WERI-Rb-1 (cell line): ENCODE results near the gene HGFAC.

Experiments
- DNase-seq: peaks from one replicate; pipeline ENCODE4 v3.0.0-alpha.2; 2020
- H3K27ac ChIP-seq: fragments of 250-450 bp; sonication (Bioruptor Pico); 2 replicates; pipeline ENCODE4 v1.5.1; 2020; ENCODE audit warnings: mild to moderate bottlenecking, moderate library complexity
- H3K27me3 ChIP-seq: fragments of 250-450 bp; sonication (Bioruptor Pico); 2 replicates; pipeline ENCODE4 v1.5.1; 2021; ENCODE audit warnings: mild to moderate bottlenecking, low read depth, moderate library complexity; ENCODE audit not compliant: insufficient read depth, severe bottlenecking
- H3K36me3 ChIP-seq: fragments of 250-450 bp; sonication (Bioruptor Pico); 2 replicates; pipeline ENCODE4 v1.5.1; 2020; ENCODE audit warnings: mild to moderate bottlenecking, moderate library complexity
- H3K4me3 ChIP-seq: 2 replicates; pipeline ENCODE4 v1.5.1; 2011; ENCODE audit warnings: low read depth, mild to moderate bottlenecking, control low read depth, low read length
- H3K9me3 ChIP-seq: fragments of 250-450 bp; sonication (Bioruptor Pico); 2 replicates; pipeline ENCODE4 v1.5.1; 2021; ENCODE audit warnings: mild to moderate bottlenecking, moderate library complexity; ENCODE audit not compliant: severe bottlenecking
- TF ChIP-seq, protein P1 (sequence below): IDR thresholded peaks from 2 replicates; pipeline ENCODE4 v1.5.1; 2011; ENCODE audit warnings: low read depth, mild to moderate bottlenecking, control low read depth, inconsistent platforms, low read length

The HGFAC gene

DNA sequence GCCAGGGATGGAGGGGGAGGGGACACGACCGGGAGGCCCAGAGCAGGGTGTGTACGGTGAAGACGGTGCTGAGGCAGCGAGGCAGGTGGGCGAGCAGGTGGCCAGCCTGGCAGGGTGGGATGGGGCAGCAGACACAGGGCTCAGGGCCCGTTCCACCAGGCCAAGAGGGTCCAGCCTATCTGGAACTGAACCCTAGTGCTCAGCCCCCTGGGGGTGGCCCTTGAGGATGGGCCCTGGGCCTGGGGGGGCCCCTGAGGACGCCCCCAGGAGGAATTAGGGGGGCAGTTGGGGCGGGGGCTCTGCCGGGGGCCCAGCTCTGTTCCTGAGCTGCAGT, 3.0 kb upstream of the HGFAC start:
- Histone ChIP-seq H3K27ac (no peak overlapping the region), H3K4me3 (no peak overlapping the region), H3K36me3 (no peaks in the 10 kb centered on the region), H3K27me3 (no peaks in the 10 kb centered on the region), H3K9me3 (no peaks in the 10 kb centered on the region)
- TF ChIP-seq, protein P1, sequence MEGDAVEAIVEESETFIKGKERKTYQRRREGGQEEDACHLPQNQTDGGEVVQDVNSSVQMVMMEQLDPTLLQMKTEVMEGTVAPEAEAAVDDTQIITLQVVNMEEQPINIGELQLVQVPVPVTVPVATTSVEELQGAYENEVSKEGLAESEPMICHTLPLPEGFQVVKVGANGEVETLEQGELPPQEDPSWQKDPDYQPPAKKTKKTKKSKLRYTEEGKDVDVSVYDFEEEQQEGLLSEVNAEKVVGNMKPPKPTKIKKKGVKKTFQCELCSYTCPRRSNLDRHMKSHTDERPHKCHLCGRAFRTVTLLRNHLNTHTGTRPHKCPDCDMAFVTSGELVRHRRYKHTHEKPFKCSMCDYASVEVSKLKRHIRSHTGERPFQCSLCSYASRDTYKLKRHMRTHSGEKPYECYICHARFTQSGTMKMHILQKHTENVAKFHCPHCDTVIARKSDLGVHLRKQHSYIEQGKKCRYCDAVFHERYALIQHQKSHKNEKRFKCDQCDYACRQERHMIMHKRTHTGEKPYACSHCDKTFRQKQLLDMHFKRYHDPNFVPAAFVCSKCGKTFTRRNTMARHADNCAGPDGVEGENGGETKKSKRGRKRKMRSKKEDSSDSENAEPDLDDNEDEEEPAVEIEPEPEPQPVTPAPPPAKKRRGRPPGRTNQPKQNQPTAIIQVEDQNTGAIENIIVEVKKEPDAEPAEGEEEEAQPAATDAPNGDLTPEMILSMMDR: no peak
- DNase-seq: no peak

DNA sequence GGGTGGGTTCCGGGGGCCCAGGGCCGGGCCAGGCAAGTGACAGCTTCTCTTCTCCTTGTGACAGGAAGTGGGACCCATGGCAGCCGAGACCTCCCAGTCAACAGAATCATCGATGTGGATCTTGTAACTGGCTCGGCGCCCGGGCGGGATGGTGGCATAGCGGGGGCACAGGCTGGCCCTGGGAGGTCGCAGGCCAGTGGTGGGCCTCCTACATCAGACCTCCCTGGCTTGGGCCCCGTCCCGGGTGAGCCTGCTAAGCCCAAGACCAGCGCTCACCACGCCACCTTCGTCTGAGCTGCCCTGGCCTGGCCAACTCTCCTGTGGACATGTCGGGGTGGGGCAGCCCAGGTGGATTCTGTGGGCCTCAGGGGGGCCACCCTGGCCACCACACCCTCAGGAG, 2.4 kb upstream of the HGFAC start:
- H3K27me3 ChIP-seq: no peaks in the 10 kb centered on the region
- H3K9me3 ChIP-seq: no peaks in the 10 kb centered on the region
- no peaks in the 10 kb centered on the region for H3K36me3 ChIP-seq
- no peak overlapping the region for H3K4me3 ChIP-seq
- DNase-seq: no peak
- H3K27ac ChIP-seq: no peak overlapping the region
- TF ChIP-seq, protein P1: no peak

DNA sequence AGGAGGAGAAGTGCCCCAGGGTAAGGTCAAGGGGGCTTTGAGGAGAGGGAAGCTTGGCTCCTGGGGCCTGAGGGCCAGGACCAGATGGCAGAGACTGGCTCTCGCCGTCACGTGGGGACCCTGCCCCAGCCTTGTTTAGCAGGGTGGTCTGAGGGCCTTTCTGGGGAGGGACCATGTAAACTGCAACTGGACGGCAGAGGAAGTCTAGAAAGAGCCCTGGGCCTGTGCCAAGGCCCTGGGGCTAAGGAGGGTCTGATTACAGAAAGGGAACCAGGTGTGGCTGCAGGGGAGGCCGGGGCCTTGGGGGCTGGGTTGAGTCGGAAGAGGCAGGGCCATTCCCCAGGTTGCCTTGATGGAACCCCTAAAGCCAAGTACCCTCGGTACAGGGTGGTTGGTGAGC, 1.8 kb upstream of the HGFAC start:
- H3K27ac ChIP-seq: no peak overlapping the region
- H3K27me3 ChIP-seq: no peaks in the 10 kb centered on the region
- no peak for DNase-seq
- H3K9me3 ChIP-seq: no peaks in the 10 kb centered on the region
- no peaks in the 10 kb centered on the region for H3K36me3 ChIP-seq
- no peak overlapping the region for H3K4me3 ChIP-seq
- TF ChIP-seq, protein P1: no peak

DNA sequence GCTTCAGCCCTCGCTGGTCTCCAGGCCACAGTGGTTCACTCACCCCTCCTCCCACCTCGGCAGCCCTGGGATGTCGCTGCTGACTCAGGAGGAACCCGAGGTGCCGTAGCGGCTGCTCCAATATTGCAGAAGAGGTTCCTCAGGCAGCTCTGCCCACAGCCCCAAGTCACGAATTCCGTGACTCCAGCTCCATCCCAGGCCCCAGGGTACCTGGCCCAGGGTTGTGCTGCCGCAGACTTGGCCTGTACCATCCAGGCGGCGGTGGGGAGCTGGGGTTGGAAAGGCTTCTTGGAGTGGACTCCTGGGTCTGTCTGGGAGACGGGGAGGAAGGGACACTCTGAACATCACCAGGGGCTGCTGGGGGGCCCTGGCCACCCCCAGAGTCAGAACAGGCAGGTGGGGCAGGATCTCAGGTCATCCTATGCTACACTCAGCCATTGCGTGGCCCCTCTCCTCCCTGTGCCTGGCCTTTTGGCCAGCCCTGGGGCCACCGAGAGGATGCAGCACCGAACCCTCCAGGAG, 728 bp upstream of the HGFAC start:
- DNase-seq: no peak
- Histone ChIP-seq H3K4me3 (no peak overlapping the region), H3K36me3 (no peaks in the 10 kb centered on the region), H3K27ac (no peak overlapping the region), H3K9me3 (no peaks in the 10 kb centered on the region), H3K27me3 (no peaks in the 10 kb centered on the region)
- TF ChIP-seq, protein P1: no peak

DNA sequence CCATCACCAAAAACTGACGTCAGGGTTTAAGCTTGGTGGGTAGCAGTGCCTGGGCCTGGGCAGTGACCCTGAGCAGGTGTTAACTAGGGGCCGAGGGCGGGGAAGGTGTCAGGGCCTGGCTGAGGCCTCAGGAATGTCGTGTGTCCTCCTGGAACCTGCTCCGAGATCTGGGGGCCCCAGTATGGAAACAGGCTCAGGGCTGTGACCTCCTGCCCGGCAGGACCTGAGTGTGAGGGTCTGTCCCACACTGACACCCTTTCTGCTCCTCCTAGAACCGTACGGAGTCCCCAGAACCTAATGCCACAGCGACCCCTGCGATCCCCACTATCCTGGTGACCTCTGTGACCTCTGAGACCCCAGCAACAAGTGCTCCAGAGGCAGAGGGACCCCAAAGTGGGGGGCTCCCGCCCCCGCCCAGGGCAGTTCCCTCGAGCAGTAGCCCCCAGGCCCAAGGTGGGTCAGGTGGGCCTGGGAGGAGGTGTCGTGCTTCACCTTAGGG, 741 bp downstream of the HGFAC start:
- TF ChIP-seq, protein P1: no peak
- Histone ChIP-seq H3K4me3 (no peak overlapping the region), H3K9me3 (no peaks in the 10 kb centered on the region), H3K36me3 (no peaks in the 10 kb centered on the region), H3K27me3 (no peaks in the 10 kb centered on the region), H3K27ac (no peak overlapping the region)
- DNase-seq: no peak
